NCI-H1436 (cell line): Measurements from ENCODE around the gene TRIM67.
"Not testable (repeated sequence)": the region's sequence is repeated elsewhere in the genome, so short reads cannot be mapped to it uniquely, and the experiment has no call there.

ENCODE experiments used
- DNase-seq: peaks from one replicate; lab custom pipeline; 2025; lab: John Stamatoyannopoulos, UW

TRIM67 gene

GRCh38 chr1:231161667-231162296 lies at the start of gene TRIM67:
Gene TRIM67, plus strand, starts transcription at chr1:231162058. Its CDS starts 912 bp downstream, at chr1:231162970.
- peak; percentile 38 for DNase-seq

GRCh38 chr1:231116738-231117137 lies 45.1 kb upstream of the TRIM67 start:
- DNase-seq: no peak

- no peak for DNase-seq
Measured at GRCh38 chr1:231118704-231119453, 43.0 kb upstream of the TRIM67 start.

GRCh38 chr1:231121533-231121932 lies 40.3 kb upstream of the TRIM67 start:
- no peak for DNase-seq

- no peak for DNase-seq
Measured at GRCh38 chr1:231122143-231122542, 39.7 kb upstream of the TRIM67 start.

GRCh38 chr1:231124746-231125145 lies 37.1 kb upstream of the TRIM67 start:
- DNase-seq: no peak

- DNase-seq: no peak
Measured at GRCh38 chr1:231125972-231126580, 35.8 kb upstream of the TRIM67 start.

GRCh38 chr1:231127106-231127505 lies 34.8 kb upstream of the TRIM67 start:
- DNase-seq: not testable (repeated sequence)

- DNase-seq: not testable (repeated sequence)
Measured at GRCh38 chr1:231128471-231128870, 33.4 kb upstream of the TRIM67 start.

GRCh38 chr1:231130544-231130943 lies 31.3 kb upstream of the TRIM67 start:
- DNase-seq: no peak

- not testable (repeated sequence) for DNase-seq
Measured at GRCh38 chr1:231132591-231132990, 29.3 kb upstream of the TRIM67 start.

- no peak for DNase-seq
Measured at GRCh38 chr1:231134624-231135023, 27.2 kb upstream of the TRIM67 start.

- DNase-seq: no peak
Measured at GRCh38 chr1:231138236-231138635, 23.6 kb upstream of the TRIM67 start.

- no peak for DNase-seq
Measured at GRCh38 chr1:231139125-231139649, 22.7 kb upstream of the TRIM67 start.

GRCh38 chr1:231139659-231140654 lies 21.9 kb upstream of the TRIM67 start:
- no peak for DNase-seq

GRCh38 chr1:231144416-231145193 lies 17.3 kb upstream of the TRIM67 start:
- no peak for DNase-seq

GRCh38 chr1:231147896-231148295 lies 14.0 kb upstream of the TRIM67 start:
- DNase-seq: no peak

- no peak for DNase-seq
Measured at GRCh38 chr1:231151811-231152210, 10.0 kb upstream of the TRIM67 start.

GRCh38 chr1:231153726-231154125 lies 8.1 kb upstream of the TRIM67 start:
- no peak for DNase-seq

- no peak for DNase-seq
Measured at GRCh38 chr1:231155808-231156207, 6.0 kb upstream of the TRIM67 start.

GRCh38 chr1:231157311-231157710 lies 4.5 kb upstream of the TRIM67 start:
- DNase-seq: no peak
